Suppressor macrophage treated with lipopolysaccharide for 1 hour (primary cell): ENCODE data around the gene NUDC.

ENCODE experiments used
- DNase-seq, 3 donors: peaks; one replicate each; pipeline ENCODE4 v3.0.0-alpha.2; 2020 to 2022

The NUDC gene

GRCh38 chr1:26993237-26994019 lies 71.9 kb downstream of the NUDC start, which contains the start of gene TRNP1:
Gene TRNP1 (plus strand): TSS chr1:26993692. CDS start chr1:26993787, 95 bp downstream.
- peak; percentile 69 to 83 (median 73) for DNase-seq

GRCh38 chr1:26994020-26994786 lies 72.7 kb downstream of the NUDC start:
- DNase-seq, result peak in 1 of 3 donors; percentile 36

- DNase-seq, result no peak
Measured at GRCh38 chr1:26994787-26995517, 73.4 kb downstream of the NUDC start.

- DNase-seq, result peak in 1 of 3 donors; percentile 21
Measured at GRCh38 chr1:26996024-26996423, 74.5 kb downstream of the NUDC start.
